ENCODE results near the gene TENM4.

TENM4 gene

GRCh38 chr11:79043726-79044125, 397.1 kb downstream of the TENM4 start:
- no peak for DNase-seq

- no peak for DNase-seq
These were observed 398.0 kb downstream of the TENM4 start for GRCh38 chr11:79042824-79043223.

GRCh38 chr11:79040348-79040747, 400.5 kb downstream of the TENM4 start:
- no peak for DNase-seq

GRCh38 chr11:79039122-79039521, 401.7 kb downstream of the TENM4 start:
- no peak for DNase-seq

- DNase-seq, result no peak
These were observed 404.9 kb downstream of the TENM4 start for GRCh38 chr11:79035881-79036280.

- no peak for DNase-seq
These were observed 407.0 kb downstream of the TENM4 start for GRCh38 chr11:79033833-79034232.

GRCh38 chr11:79030448-79030847, 410.4 kb downstream of the TENM4 start:
- no peak for DNase-seq

- no peak for DNase-seq
These were observed 412.6 kb downstream of the TENM4 start for GRCh38 chr11:79028225-79028624.

GRCh38 chr11:79026803-79027445, 413.9 kb downstream of the TENM4 start:
- DNase-seq, result no peak

- DNase-seq, result no peak
These were observed 415.2 kb downstream of the TENM4 start for GRCh38 chr11:79025622-79026021.

GRCh38 chr11:79025097-79025496, 415.7 kb downstream of the TENM4 start:
- DNase-seq, result no peak

- no peak for DNase-seq
These were observed 418.6 kb downstream of the TENM4 start for GRCh38 chr11:79022265-79022664.

- no peak for DNase-seq
These were observed 419.2 kb downstream of the TENM4 start for GRCh38 chr11:79021601-79022000.

- no peak for DNase-seq
These were observed 420.9 kb downstream of the TENM4 start for GRCh38 chr11:79019975-79020374.

GRCh38 chr11:79019277-79019676, 421.6 kb downstream of the TENM4 start:
- no peak for DNase-seq

- DNase-seq, result no peak
These were observed 422.4 kb downstream of the TENM4 start for GRCh38 chr11:79018371-79018849.

- DNase-seq, result no peak
These were observed 423.0 kb downstream of the TENM4 start for GRCh38 chr11:79017811-79018210.

GRCh38 chr11:79013509-79013908, 427.3 kb downstream of the TENM4 start:
- no peak for DNase-seq

GRCh38 chr11:79011357-79011756, 429.5 kb downstream of the TENM4 start:
- DNase-seq, result no peak

- DNase-seq, result no peak
These were observed 432.9 kb downstream of the TENM4 start for GRCh38 chr11:79007771-79008402.

- DNase-seq, result no peak
These were observed 434.0 kb downstream of the TENM4 start for GRCh38 chr11:79006854-79007253.

GRCh38 chr11:78996007-78996406, 444.8 kb downstream of the TENM4 start:
- DNase-seq, result no peak

- DNase-seq, result no peak
These were observed 445.7 kb downstream of the TENM4 start for GRCh38 chr11:78995171-78995570.

GRCh38 chr11:78993802-78994430, 446.9 kb downstream of the TENM4 start:
- DNase-seq, result no peak
